NT2/D1 (cell line): Measurements from ENCODE around the gene BEST2.

Experiments used
- SUZ12 ChIP-seq: IDR thresholded peaks from 2 replicates; pipeline ENCODE4 v1.6.1; 2011; ENCODE audit not compliant: insufficient read length, insufficient read depth; ENCODE audit errors: extremely low read depth
- YY1 ChIP-seq: IDR thresholded peaks from 2 replicates; pipeline ENCODE4 v1.6.1; 2011; ENCODE audit not compliant: insufficient read length, insufficient read depth
- ZNF274 ChIP-seq: IDR thresholded peaks from 2 replicates; pipeline ENCODE4 v1.6.1; 2011; ENCODE audit warnings: mild to moderate bottlenecking, low read depth, low read length

DNA sequence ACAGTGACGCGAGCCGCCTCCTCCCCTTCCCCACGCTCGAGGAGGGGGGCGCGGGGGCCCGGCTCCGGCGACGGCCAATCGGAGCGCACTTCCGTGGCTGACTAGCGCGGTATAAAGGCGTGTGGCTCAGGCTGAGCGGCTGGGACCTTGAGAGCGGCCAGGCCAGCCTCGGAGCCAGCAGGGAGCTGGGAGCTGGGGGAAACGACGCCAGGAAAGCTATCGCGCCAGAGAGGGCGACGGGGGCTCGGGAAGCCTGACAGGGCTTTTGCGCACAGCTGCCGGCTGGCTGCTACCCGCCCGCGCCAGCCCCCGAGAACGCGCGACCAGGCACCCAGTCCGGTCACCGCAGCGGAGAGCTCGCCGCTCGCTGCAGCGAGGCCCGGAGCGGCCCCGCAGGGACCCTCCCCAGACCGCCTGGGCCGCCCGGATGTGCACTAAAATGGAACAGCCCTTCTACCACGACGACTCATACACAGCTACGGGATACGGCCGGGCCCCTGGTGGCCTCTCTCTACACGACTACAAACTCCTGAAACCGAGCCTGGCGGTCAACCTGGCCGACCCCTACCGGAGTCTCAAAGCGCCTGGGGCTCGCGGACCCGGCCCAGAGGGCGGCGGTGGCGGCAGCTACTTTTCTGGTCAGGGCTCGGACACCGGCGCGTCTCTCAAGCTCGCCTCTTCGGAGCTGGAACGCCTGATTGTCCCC, 39.9 kb downstream of the BEST2 start, which contains the start of gene JUNB:
- TF ChIP-seq SUZ12 (no peak), YY1 (no peak), ZNF274 (no peak)
